ENCODE data around the gene CAPN8. TPM values are rescaled to one million over a fixed set of nuclear protein-coding genes. Genes with fewer than 3 reads are reported as not detected.
A peak's percentile ranks its signal among the peaks of the same experiment; 100 is the strongest.

The CAPN8 gene
- total RNA-seq, 2 experiments from 2014 or later, result 0.27 to 0.34 TPM

- peak overlapping the region; percentile 86 for H3K27ac Mint-ChIP-seq
- intact Hi-C loops (cut with DNase I, micrococcal nuclease), result loop anchor here (2.0 to 5.0 kb wide), 3 partner anchors 13 to 134 kb away; partner anchors contain the start of gene TP53BP2 (in 1 of the 2)
- peaks cover 14% of the 10 kb centered on the region for H3K36me3 ChIP-seq (ENCODE audit: insufficient read depth, low read length)
- CTCF ChIA-PET, result interaction anchor here (0.7 to 4.5 kb wide), 2 partner anchors 32 to 35 kb away, joined by 4 to 46 read pairs; no protein-coding TSS in a partner anchor
- no peaks in the 10 kb centered on the region for H3K9me3 ChIP-seq (ENCODE audit: control insufficient read depth in 1 of 2, insufficient read depth in 1 of 2, low read length in 2 of 2)
- H3K27me3 ChIP-seq (ENCODE audit: control insufficient read depth in 1 of 2, insufficient read depth in 2 of 2, low read length in 2 of 2), result no peaks in the 10 kb centered on the region
- peak overlapping the region; percentile 88 for H3K4me3 Mint-ChIP-seq
- TF ChIP-seq, protein P1, sequence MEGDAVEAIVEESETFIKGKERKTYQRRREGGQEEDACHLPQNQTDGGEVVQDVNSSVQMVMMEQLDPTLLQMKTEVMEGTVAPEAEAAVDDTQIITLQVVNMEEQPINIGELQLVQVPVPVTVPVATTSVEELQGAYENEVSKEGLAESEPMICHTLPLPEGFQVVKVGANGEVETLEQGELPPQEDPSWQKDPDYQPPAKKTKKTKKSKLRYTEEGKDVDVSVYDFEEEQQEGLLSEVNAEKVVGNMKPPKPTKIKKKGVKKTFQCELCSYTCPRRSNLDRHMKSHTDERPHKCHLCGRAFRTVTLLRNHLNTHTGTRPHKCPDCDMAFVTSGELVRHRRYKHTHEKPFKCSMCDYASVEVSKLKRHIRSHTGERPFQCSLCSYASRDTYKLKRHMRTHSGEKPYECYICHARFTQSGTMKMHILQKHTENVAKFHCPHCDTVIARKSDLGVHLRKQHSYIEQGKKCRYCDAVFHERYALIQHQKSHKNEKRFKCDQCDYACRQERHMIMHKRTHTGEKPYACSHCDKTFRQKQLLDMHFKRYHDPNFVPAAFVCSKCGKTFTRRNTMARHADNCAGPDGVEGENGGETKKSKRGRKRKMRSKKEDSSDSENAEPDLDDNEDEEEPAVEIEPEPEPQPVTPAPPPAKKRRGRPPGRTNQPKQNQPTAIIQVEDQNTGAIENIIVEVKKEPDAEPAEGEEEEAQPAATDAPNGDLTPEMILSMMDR (IDR thresholded peaks at IDR 0.05), result no peak
- peak overlapping the region; percentile 68 to 76 for H3K27ac ChIP-seq (ENCODE audit: low read depth in 1 of 2, low read length in 2 of 2)
- H3K4me3 ChIP-seq (ENCODE audit: low read length), result peak overlapping the region; percentile 84
- H3K36me3 Mint-ChIP-seq (ENCODE audit: low read depth), result peaks cover 21% of the 10 kb centered on the region
- DNase-seq, result peak in 4 of 14 experiments; percentile 32 to 50 (median 39)
- H3K4me1 Mint-ChIP-seq (ENCODE audit: low read depth), result peaks cover 80% of the 10 kb centered on the region
- POLR2A ChIA-PET, result interaction anchor here (1.1 to 2.0 kb wide), 4 partner anchors 9 to 570 kb away, joined by 3 to 20 read pairs (median 5); no protein-coding TSS in a partner anchor
- no peaks in the 10 kb centered on the region for H3K27me3 Mint-ChIP-seq
- H3K4me1 ChIP-seq (ENCODE audit: insufficient read depth, low read length), result peaks cover 74% of the 10 kb centered on the region
- H3K9me3 Mint-ChIP-seq, result no peaks in the 10 kb centered on the region
- peak; percentile 6 for ATAC-seq (ENCODE audit: poor library complexity)
These were observed 48.3 kb upstream of the CAPN8 start for GRCh38 chr1:223713546-223714420.

DNA sequence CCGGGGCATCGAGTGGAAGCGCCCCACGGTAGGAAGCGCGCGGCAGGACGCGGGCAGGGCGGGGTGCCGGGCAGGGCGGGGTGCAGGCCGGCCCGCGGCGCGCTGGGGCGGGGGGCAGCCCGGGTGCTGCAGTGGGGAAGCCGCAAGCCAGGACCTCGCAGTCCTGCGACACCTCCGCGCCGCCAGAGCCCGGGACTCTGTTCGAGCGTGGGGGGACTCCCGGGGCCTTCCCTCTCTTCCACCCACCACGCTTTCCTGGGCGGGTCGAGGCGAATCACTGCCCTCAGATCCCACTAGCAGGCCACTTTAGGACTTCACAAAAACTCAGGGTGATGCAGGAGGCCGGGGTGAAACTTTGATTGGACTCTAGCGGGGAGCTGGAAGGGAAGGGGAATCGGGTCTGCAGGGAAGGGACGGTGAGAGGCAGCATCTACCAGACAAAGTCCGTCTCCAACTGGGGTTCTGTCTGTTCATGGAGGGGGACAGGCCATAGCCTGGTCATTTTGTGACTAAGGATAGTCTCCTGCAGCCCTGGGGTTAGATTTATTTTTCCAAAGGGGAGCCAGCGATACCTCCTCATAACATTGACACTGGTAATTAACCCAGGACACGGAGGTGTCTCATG is 47.5 kb upstream of the CAPN8 start:
- H3K27me3 ChIP-seq (ENCODE audit: control insufficient read depth in 1 of 2, insufficient read depth in 2 of 2, low read length in 2 of 2), result no peaks in the 10 kb centered on the region
- intact Hi-C loops (cut with DNase I, micrococcal nuclease), result loop anchor here (1.0 to 5.0 kb wide), 4 partner anchors 14 to 134 kb away; partner anchors contain the start of gene TP53BP2 (in 1 of the 2)
- Mint-ChIP-seq H3K4me3 (peak overlapping the region; percentile 88), H3K9me3 (no peaks in the 10 kb centered on the region), H3K4me1 (ENCODE audit: low read depth) (peaks cover 71% of the 10 kb centered on the region), H3K27me3 (no peaks in the 10 kb centered on the region), H3K36me3 (ENCODE audit: low read depth) (peaks cover 13% of the 10 kb centered on the region), H3K27ac (peak overlapping the region; percentile 86)
- TF ChIP-seq, protein P1 (IDR thresholded peaks at IDR 0.05), result no peak
- peaks cover 6% of the 10 kb centered on the region for H3K36me3 ChIP-seq (ENCODE audit: insufficient read depth, low read length)
- ChIA-PET CTCF (interaction anchor here (0.7 to 4.5 kb wide), 6 partner anchors 13 to 36 kb away, joined by 3 to 46 read pairs (median 6); no protein-coding TSS in a partner anchor), POLR2A (interaction anchor here (1.1 to 2.0 kb wide), 8 partner anchors 10 to 999 kb away, joined by 3 to 20 read pairs (median 4); no protein-coding TSS in a partner anchor)
- no peaks in the 10 kb centered on the region for H3K9me3 ChIP-seq (ENCODE audit: control insufficient read depth in 1 of 2, insufficient read depth in 1 of 2, low read length in 2 of 2)
- peak in 12 of 14 experiments; percentile 13 to 72 (median 35) for DNase-seq
- ATAC-seq (ENCODE audit: poor library complexity), result peak; percentile 37
- peak overlapping the region; percentile 84 for H3K4me3 ChIP-seq (ENCODE audit: low read length)
- peak overlapping the region; percentile 68 to 77 for H3K27ac ChIP-seq (ENCODE audit: low read depth in 1 of 2, low read length in 2 of 2)
- peaks cover 66% of the 10 kb centered on the region for H3K4me1 ChIP-seq (ENCODE audit: insufficient read depth, low read length)

Measured in CD4-positive, alpha-beta T cell (primary cell).